ENCODE data around the gene NTNG2. TPM values are rescaled to one million over a fixed set of nuclear protein-coding genes. Genes with fewer than 3 reads are reported as not detected.

Gene NTNG2
- total and polyA plus RNA-seq, 9 of the 15 experiments (the other 6 are each of a cell fraction or from before 2014, with no cell fraction given), result 0.01 to 0.11 (median 0.09) TPM; not detected in 6

GRCh38 chr9:132216861-132217619 is 55.2 kb downstream of the NTNG2 start:
- WGBS (ENCODE audit: insufficient coverage, low coverage, missing lambda C conversion rate), result 2% methylated on average over 10 of the region's 10 CpGs
- Histone ChIP-seq H3K4me1 (replicated peaks in 1 of 2; ENCODE audit: control insufficient read depth in 2 of 2, insufficient read depth in 2 of 2, low read length in 2 of 2) (peaks cover 0 to 4% of the 10 kb centered on the region in 2 experiments; a peak in 1 of 5 replicates), H3K79me2 (ENCODE audit: control insufficient read depth, insufficient read depth, low read length) (no peaks in the 10 kb centered on the region), H3K4me2 (ENCODE audit: insufficient read depth, low read length) (no peak overlapping the region), H2AFZ (ENCODE audit: low read depth, low read length) (no peak overlapping the region), H3K9ac (ENCODE audit: insufficient read depth in 1 of 2, low read depth in 2 of 2, low read length in 2 of 2) (no peak overlapping the region), H4K20me1 (replicated peaks; ENCODE audit: control insufficient read depth, insufficient read depth, low read length) (peaks cover 5% of the 10 kb centered on the region; the same call in 1 of the 2 replicates), H3K4me3 (no peak overlapping the region), H3K27me3 (ENCODE audit: control insufficient read depth in 2 of 2, insufficient read depth in 2 of 2, low read length in 2 of 2) (peaks cover 34 to 74% of the 10 kb centered on the region in 2 experiments), H3K9me1 (ENCODE audit: control insufficient read depth, insufficient read depth, low read length) (no peaks in the 10 kb centered on the region), H3K27ac (ENCODE audit: extremely low read depth, low read depth, low read length) (no peak overlapping the region), H3K36me3 (ENCODE audit: control insufficient read depth, insufficient read depth, low read length) (no peaks in the 10 kb centered on the region), H3K9me3 (replicated peaks; ENCODE audit: control insufficient read depth, insufficient read depth, low read depth, low read length) (no peaks in the 10 kb centered on the region)
- in situ Hi-C loops (cut with MboI), result no loop called here
- no TSS peak for BruUV-seq (replicated peaks)
- DNase-seq (ENCODE audit: extremely low read depth in 1 of 4, low spot score in 3 of 4), result no peak
- intact Hi-C loops (cut with micrococcal nuclease), result no loop called here
- ATAC-seq, result no peak
- ChIA-PET POLR2A (no interaction called here), CTCF (ENCODE audit: low intra/inter-chr PET ratio) (no interaction called here)
- no peak for TF ChIP-seq PHF8 (IDR thresholded peaks at IDR 0.05; ENCODE audit: borderline replicate concordance, low read length)
- no peak for TF ChIP-seq HLTF (IDR thresholded peaks at IDR 0.05)
- FAIRE-seq, result no peak

DNA sequence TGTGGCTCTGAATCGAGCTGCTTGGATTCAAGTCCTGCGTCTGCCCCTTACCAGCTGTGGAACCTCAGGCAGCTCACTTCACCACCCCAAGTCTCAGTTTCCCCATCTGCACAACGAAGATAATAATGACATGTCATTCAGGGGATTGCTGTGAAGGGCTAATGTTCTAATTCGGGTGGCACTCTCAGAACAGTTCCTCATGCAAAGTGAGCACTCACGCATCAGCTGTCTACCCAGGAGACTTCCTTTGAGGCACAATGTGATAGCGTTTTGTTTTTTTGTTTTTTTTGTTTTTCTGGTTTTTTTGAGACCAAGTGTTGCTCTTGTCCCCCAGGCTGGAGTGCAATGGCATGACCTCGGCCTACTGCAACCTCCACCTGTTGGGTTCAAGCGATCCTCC is 56.4 kb downstream of the NTNG2 start:
- ATAC-seq (no peak), DNase-seq (ENCODE audit: extremely low read depth in 1 of 4, low spot score in 3 of 4) (no peak), FAIRE-seq (no peak)
- H2AFZ ChIP-seq (ENCODE audit: low read depth, low read length), result no peak overlapping the region
- H3K4me3 ChIP-seq, result no peak overlapping the region
- H3K4me1 ChIP-seq (replicated peaks in 1 of 2; ENCODE audit: control insufficient read depth in 2 of 2, insufficient read depth in 2 of 2, low read length in 2 of 2), result peaks cover 0 to 4% of the 10 kb centered on the region in 2 experiments; a peak in 1 of 5 replicates
- H3K36me3 ChIP-seq (ENCODE audit: control insufficient read depth, insufficient read depth, low read length), result no peaks in the 10 kb centered on the region
- in situ Hi-C loops (cut with MboI) (no loop called here), intact Hi-C loops (cut with micrococcal nuclease) (no loop called here)
- no peaks in the 10 kb centered on the region for H3K9me1 ChIP-seq (ENCODE audit: control insufficient read depth, insufficient read depth, low read length)
- H3K9ac ChIP-seq (ENCODE audit: insufficient read depth in 1 of 2, low read depth in 2 of 2, low read length in 2 of 2), result no peak overlapping the region
- H3K27me3 ChIP-seq (ENCODE audit: control insufficient read depth in 2 of 2, insufficient read depth in 2 of 2, low read length in 2 of 2), result peaks cover 33 to 75% of the 10 kb centered on the region in 2 experiments
- CTCF ChIA-PET (ENCODE audit: low intra/inter-chr PET ratio), result no interaction called here
- H4K20me1 ChIP-seq (replicated peaks; ENCODE audit: control insufficient read depth, insufficient read depth, low read length), result peaks cover 5% of the 10 kb centered on the region; the same call in 1 of the 2 replicates
- no peak overlapping the region for H3K27ac ChIP-seq (ENCODE audit: extremely low read depth, low read depth, low read length)
- H3K4me2 ChIP-seq (ENCODE audit: insufficient read depth, low read length), result no peak overlapping the region
- no TSS peak for BruUV-seq (replicated peaks)
- WGBS (ENCODE audit: insufficient coverage, low coverage, missing lambda C conversion rate), result 1% methylated on average over 8 of the region's 8 CpGs
- no peaks in the 10 kb centered on the region for H3K9me3 ChIP-seq (replicated peaks; ENCODE audit: control insufficient read depth, insufficient read depth, low read depth, low read length)
- POLR2A ChIA-PET, result interaction anchor here (0.6 kb wide), 1 partner anchor 176 kb away, joined by 3 read pairs; no protein-coding TSS in a partner anchor
- H3K79me2 ChIP-seq (ENCODE audit: control insufficient read depth, insufficient read depth, low read length), result no peaks in the 10 kb centered on the region
- TF ChIP-seq PTBP1 (IDR thresholded peaks at IDR 0.05; ENCODE audit: low read depth, low read length) (no peak), NFATC3 (IDR thresholded peaks at IDR 0.05) (no peak), EGR1 (conservative IDR thresholded peaks at IDR 0.05) (no peak), ZNF263 (CRISPR knock-in tag; IDR thresholded peaks at IDR 0.05; ENCODE audit: borderline replicate concordance) (no peak), GATAD2A (IDR thresholded peaks at IDR 0.05) (no peak), KDM1A (IDR thresholded peaks at IDR 0.05) (no peak), ID3 (CRISPR knock-in tag; IDR thresholded peaks at IDR 0.05) (no peak), ID3 (tag; IDR thresholded peaks at IDR 0.05) (no peak), PTTG1 (tag; IDR thresholded peaks at IDR 0.05; ENCODE audit: low read depth) (no peak), GMEB1 (CRISPR knock-in tag; IDR thresholded peaks at IDR 0.05) (no peak), SMARCC2 (IDR thresholded peaks at IDR 0.05; ENCODE audit: low read depth) (no peak)
- TF ChIP-seq, protein P1, sequence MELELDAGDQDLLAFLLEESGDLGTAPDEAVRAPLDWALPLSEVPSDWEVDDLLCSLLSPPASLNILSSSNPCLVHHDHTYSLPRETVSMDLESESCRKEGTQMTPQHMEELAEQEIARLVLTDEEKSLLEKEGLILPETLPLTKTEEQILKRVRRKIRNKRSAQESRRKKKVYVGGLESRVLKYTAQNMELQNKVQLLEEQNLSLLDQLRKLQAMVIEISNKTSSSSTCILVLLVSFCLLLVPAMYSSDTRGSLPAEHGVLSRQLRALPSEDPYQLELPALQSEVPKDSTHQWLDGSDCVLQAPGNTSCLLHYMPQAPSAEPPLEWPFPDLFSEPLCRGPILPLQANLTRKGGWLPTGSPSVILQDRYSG (tag; conservative IDR thresholded peaks at IDR 0.05; ENCODE audit: low read depth), result no peak
